HL-60 (cell line): ENCODE measurements around the gene AUP1.

Experiments
- POLR2AphosphoS5 ChIP-seq: IDR thresholded peaks from 2 replicates; pipeline ENCODE4 v1.6.1; 2012; ENCODE audit warnings: low read depth
- SPI1 ChIP-seq: IDR thresholded peaks from 2 replicates; pipeline ENCODE4 v1.6.1; 2012; ENCODE audit warnings: low read depth, mild to moderate bottlenecking, borderline replicate concordance
- TF ChIP-seq, protein P1 (sequence below): IDR thresholded peaks from one replicate; pipeline ENCODE4 v1.5.1; 2011; ENCODE audit warnings: low read length, control low read depth, inconsistent platforms; ENCODE audit not compliant: insufficient read depth
- TF ChIP-seq, protein P2 (sequence below): IDR thresholded peaks from 2 replicates; pipeline ENCODE4 v1.6.1; 2012; ENCODE audit warnings: low read depth; ENCODE audit not compliant: insufficient replicate concordance

DNA sequence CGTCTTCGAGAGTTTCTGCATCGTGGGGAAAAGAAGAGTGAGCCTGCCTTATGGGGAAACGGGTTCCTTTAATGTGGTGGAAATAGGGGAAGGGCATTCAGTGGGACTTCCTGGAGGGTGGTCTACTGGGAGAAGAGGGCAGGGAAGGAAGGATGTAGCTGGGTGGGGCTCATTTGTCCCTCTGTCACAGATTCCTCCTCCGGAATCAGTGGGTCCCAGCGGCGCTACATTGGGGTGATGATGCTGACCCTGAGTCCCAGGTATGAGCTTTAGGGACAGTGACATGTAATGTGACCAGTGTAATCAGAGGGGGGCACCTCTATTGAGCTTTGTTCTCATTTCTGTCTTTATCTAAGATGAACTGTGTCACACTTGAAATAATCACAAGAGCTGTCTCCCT is 2.2 kb upstream of the AUP1 start:
- TF ChIP-seq POLR2AphosphoS5 (no peak), SPI1 (no peak)
- TF ChIP-seq, protein P1, sequence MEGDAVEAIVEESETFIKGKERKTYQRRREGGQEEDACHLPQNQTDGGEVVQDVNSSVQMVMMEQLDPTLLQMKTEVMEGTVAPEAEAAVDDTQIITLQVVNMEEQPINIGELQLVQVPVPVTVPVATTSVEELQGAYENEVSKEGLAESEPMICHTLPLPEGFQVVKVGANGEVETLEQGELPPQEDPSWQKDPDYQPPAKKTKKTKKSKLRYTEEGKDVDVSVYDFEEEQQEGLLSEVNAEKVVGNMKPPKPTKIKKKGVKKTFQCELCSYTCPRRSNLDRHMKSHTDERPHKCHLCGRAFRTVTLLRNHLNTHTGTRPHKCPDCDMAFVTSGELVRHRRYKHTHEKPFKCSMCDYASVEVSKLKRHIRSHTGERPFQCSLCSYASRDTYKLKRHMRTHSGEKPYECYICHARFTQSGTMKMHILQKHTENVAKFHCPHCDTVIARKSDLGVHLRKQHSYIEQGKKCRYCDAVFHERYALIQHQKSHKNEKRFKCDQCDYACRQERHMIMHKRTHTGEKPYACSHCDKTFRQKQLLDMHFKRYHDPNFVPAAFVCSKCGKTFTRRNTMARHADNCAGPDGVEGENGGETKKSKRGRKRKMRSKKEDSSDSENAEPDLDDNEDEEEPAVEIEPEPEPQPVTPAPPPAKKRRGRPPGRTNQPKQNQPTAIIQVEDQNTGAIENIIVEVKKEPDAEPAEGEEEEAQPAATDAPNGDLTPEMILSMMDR = no peak
- TF ChIP-seq, protein P2, sequence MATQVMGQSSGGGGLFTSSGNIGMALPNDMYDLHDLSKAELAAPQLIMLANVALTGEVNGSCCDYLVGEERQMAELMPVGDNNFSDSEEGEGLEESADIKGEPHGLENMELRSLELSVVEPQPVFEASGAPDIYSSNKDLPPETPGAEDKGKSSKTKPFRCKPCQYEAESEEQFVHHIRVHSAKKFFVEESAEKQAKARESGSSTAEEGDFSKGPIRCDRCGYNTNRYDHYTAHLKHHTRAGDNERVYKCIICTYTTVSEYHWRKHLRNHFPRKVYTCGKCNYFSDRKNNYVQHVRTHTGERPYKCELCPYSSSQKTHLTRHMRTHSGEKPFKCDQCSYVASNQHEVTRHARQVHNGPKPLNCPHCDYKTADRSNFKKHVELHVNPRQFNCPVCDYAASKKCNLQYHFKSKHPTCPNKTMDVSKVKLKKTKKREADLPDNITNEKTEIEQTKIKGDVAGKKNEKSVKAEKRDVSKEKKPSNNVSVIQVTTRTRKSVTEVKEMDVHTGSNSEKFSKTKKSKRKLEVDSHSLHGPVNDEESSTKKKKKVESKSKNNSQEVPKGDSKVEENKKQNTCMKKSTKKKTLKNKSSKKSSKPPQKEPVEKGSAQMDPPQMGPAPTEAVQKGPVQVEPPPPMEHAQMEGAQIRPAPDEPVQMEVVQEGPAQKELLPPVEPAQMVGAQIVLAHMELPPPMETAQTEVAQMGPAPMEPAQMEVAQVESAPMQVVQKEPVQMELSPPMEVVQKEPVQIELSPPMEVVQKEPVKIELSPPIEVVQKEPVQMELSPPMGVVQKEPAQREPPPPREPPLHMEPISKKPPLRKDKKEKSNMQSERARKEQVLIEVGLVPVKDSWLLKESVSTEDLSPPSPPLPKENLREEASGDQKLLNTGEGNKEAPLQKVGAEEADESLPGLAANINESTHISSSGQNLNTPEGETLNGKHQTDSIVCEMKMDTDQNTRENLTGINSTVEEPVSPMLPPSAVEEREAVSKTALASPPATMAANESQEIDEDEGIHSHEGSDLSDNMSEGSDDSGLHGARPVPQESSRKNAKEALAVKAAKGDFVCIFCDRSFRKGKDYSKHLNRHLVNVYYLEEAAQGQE = no peak
